Measurements from ENCODE around the gene XKRX. TPM values are rescaled to one million over a fixed set of nuclear protein-coding genes. Genes with fewer than 3 reads are reported as not detected.
A peak's percentile ranks its signal among the peaks of the same experiment; 100 is the strongest.

The XKRX gene
- polyA plus RNA-seq (2011; rRNA removed) (0.50 and 0.65 TPM in 2 replicates), polyA plus RNA-seq (2017; fragmentation: RNase III; extraction: RNeasy Plus Mini Kit Qiagen cat#74134 plus additional on column Dnase treatment) (0.12 to 0.16 TPM (median 0.13 TPM) in 3 replicates), polyA minus RNA-seq (2011; rRNA and poly(A)+ RNA removed) (0.66 and 1.2 TPM in 2 replicates)
- 0.03 TPM in 2 replicates for polyA plus RNA-seq (2012; cell fraction: cytosol; rRNA removed)
- polyA plus RNA-seq (2012; cell fraction: nucleus; rRNA removed), result 0.02 and 0.06 TPM in 2 replicates

DNA sequence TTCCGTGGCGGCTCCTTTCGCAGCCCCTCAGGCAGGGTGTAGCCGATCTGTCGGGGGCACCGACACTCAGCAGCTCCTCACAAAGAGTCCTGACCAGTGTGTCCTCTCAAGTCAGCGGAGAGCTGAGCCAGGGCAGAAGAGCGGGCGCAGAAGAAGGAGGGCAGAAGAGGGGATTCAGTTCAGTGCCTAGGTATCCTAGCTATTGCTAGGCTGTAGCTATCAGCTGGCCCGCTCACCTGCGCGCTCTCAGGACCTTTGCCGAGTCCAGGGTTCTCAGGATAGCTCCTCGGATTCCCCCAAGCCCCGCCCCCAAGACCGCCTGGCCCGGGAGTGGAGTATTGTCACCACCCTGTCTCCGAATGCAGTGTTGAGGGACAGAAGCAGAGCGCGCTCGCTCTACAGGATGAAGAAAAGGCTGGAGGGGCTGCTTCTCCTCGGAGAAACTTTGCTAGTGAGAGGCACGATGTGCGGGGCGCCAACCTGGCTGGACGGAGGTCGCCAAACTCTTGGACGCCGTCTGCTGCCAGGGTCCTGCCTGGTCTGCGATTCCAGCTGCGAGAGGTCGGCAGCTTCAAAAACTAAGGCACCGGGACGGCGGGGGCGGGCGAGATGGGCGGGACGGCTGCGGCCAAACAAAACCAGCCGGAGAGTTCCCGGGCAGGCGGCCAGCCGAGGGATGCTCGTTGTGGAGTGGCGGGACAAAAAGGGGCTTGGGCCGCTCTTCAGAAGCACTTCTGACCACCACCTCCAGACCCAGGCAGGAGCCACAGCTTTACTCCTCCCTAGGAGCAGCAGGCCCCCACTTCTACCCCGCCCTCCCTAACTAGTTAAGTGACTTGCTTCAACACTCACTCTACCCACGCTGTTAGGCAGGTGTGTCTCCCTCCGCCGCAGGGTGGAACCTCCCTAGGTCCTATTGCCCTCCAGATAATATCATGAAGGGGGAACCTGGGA, at the start of gene XKRX:
Gene XKRX, minus strand, starts transcription at position 258 of the 954 bp plus-strand sequence. CDS start 613 bp downstream, outside the sequence.
- FAIRE-seq (no peak), DNase-seq (ENCODE audit: low read depth in 1 of 2, low spot score in 1 of 2) (peak; percentile 23 to 43), ATAC-seq (peak; percentile 83 to 89)
- Histone ChIP-seq H3K27ac (peak within 1 kb of the TSS; percentile 18 to 32; a peak in 4 of 6 replicates), H3K4me2 (peak within 1 kb of the TSS; percentile 89), H3K4me3 (peak within 1 kb of the TSS; percentile 53), H3K9me3 (peaks cover 7% of the 10 kb centered on the region; the same call in 1 of the 3 replicates), H3K4me1 (peaks cover 4% of the 10 kb centered on the region; the same call in 2 of the 3 replicates)
- ChIA-PET POLR2A (interaction anchor here (0.7 kb wide), 1 partner anchor 11 kb away, joined by 3 read pairs; no protein-coding TSS in a partner anchor), CTCF (interaction anchor here (1.4 kb wide), 1 partner anchor 58 kb away, joined by 3 read pairs; no protein-coding TSS in a partner anchor)
- TF ChIP-seq, protein P1, sequence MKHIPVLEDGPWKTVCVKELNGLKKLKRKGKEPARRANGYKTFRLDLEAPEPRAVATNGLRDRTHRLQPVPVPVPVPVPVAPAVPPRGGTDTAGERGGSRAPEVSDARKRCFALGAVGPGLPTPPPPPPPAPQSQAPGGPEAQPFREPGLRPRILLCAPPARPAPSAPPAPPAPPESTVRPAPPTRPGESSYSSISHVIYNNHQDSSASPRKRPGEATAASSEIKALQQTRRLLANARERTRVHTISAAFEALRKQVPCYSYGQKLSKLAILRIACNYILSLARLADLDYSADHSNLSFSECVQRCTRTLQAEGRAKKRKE (CRISPR knock-in tag; IDR thresholded peaks at IDR 0.05; ENCODE audit: low read depth), result no peak
- TF ChIP-seq MAZ (IDR thresholded peaks at IDR 0.05; ENCODE audit: borderline replicate concordance, low read depth, low read length) (no peak), FOXS1 (CRISPR knock-in tag; IDR thresholded peaks at IDR 0.05) (no peak), MYC (IDR thresholded peaks at IDR 0.05; ENCODE audit: borderline replicate concordance, low read length) (no peak), JUN (IDR thresholded peaks at IDR 0.05) (no peak), KDM1A (IDR thresholded peaks at IDR 0.05; ENCODE audit: low read depth) (no peak), MAFK (IDR thresholded peaks at IDR 0.05; ENCODE audit: partially characterized antibody) (no peak), RAD21 (conservative IDR thresholded peaks at IDR 0.05 in 1 of 2, IDR thresholded peaks at IDR 0.05 in 1 of 2) (0 out of 5 replicates have a peak, but pooled peaks of 1 of the 2 experiments have one; percentile 11), FOSL2 (IDR thresholded peaks at IDR 0.05) (no peak), FOSL2 (CRISPR knock-in tag; IDR thresholded peaks at IDR 0.05) (no peak), KDM5A (IDR thresholded peaks at IDR 0.05) (no peak), RCOR1 (IDR thresholded peaks at IDR 0.05; ENCODE audit: low read depth, low read length) (no peak), CBX2 (IDR thresholded peaks at IDR 0.05; ENCODE audit: borderline replicate concordance, low read depth) (no peak)
- TF ChIP-seq, protein P2, sequence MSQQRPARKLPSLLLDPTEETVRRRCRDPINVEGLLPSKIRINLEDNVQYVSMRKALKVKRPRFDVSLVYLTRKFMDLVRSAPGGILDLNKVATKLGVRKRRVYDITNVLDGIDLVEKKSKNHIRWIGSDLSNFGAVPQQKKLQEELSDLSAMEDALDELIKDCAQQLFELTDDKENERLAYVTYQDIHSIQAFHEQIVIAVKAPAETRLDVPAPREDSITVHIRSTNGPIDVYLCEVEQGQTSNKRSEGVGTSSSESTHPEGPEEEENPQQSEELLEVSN (IDR thresholded peaks at IDR 0.05; ENCODE audit: borderline replicate concordance, low read depth), result peak; percentile 42; the same call in 1 of the 2 replicates
- TF ChIP-seq, protein P3, sequence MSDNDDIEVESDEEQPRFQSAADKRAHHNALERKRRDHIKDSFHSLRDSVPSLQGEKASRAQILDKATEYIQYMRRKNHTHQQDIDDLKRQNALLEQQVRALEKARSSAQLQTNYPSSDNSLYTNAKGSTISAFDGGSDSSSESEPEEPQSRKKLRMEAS (IDR thresholded peaks at IDR 0.05), result peak; percentile 39; the same call in 1 of the 2 replicates
- WGBS (ENCODE audit: missing lambda C conversion rate), result 15% methylated on average over 24 of the region's 51 CpGs

DNA sequence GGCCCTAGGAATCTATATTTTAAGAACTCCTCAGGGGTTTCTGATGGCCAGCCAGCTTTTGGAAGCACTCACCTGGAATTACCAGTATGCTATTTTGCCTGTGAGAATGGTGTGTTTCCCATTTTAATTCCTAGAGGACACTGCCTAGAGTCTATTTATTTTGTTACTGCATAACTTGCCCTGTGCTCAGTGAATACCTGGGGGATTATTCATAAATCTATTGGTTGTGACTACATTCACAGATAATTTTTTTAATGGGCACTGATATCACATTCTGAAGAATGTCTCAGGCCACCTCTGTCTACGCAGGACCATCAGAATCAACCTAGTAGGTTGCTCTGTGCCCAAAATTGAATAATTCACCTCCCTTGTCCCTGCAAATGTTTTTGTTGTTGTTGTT, 47.5 kb upstream of the XKRX start:
- CTCF ChIA-PET, result no interaction called here
- TF ChIP-seq, protein P4, sequence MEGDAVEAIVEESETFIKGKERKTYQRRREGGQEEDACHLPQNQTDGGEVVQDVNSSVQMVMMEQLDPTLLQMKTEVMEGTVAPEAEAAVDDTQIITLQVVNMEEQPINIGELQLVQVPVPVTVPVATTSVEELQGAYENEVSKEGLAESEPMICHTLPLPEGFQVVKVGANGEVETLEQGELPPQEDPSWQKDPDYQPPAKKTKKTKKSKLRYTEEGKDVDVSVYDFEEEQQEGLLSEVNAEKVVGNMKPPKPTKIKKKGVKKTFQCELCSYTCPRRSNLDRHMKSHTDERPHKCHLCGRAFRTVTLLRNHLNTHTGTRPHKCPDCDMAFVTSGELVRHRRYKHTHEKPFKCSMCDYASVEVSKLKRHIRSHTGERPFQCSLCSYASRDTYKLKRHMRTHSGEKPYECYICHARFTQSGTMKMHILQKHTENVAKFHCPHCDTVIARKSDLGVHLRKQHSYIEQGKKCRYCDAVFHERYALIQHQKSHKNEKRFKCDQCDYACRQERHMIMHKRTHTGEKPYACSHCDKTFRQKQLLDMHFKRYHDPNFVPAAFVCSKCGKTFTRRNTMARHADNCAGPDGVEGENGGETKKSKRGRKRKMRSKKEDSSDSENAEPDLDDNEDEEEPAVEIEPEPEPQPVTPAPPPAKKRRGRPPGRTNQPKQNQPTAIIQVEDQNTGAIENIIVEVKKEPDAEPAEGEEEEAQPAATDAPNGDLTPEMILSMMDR (IDR thresholded peaks at IDR 0.05), result no peak
- TF ChIP-seq CEBPB (IDR thresholded peaks at IDR 0.05), result no peak
- TF ChIP-seq ZNF302 (CRISPR knock-in tag; IDR thresholded peaks at IDR 0.05), result no peak
- no peak for TF ChIP-seq TP53 (CRISPR knock-in tag; IDR thresholded peaks at IDR 0.05)
- no peak overlapping the region for H3K4me3 ChIP-seq
- WGBS (ENCODE audit: missing lambda C conversion rate), result 70% methylated on average over 1 of the region's 1 CpG
- H3K4me2 ChIP-seq, result peak overlapping the region; percentile 11; the same call in 1 of the 3 replicates
- POLR2A ChIA-PET, result no interaction called here
- H3K27ac ChIP-seq, result peak overlapping the region; percentile 22 to 41; a peak in 2 of 6 replicates
- FAIRE-seq (no peak), ATAC-seq (no peak), DNase-seq (ENCODE audit: low read depth in 1 of 2, low spot score in 1 of 2) (no peak)
- peaks cover 40% of the 10 kb centered on the region for H3K4me1 ChIP-seq
- H3K9me3 ChIP-seq, result no peaks in the 10 kb centered on the region

Data from A549 (cell line).